Breast epithelium (tissue), 3 donors: ENCODE measurements around the gene FTO.

Source experiments
- POLR2A ChIP-seq: fragments of 450-650 bp; IDR thresholded peaks from one replicate; pipeline ENCODE4 v1.6.1; 2016; ENCODE audit warnings: antibody characterized with exemption, mild to moderate bottlenecking, moderate library complexity
- POLR2AphosphoS5 ChIP-seq, 3 donors: sonication (generic); formaldehyde crosslinking; IDR thresholded peaks; one replicate each; pipeline ENCODE4 v1.6.1; 2017; ENCODE audit warnings: antibody characterized with exemption in 3 of 3
- TF ChIP-seq, protein P1 (sequence below), 3 donors: fragments of 450-650 bp; IDR thresholded peaks; one replicate each; pipeline ENCODE4 v1.5.1; 2016 to 2017; ENCODE audit warnings: antibody characterized with exemption in 3 of 3, mild to moderate bottlenecking in 3 of 3, moderate library complexity in 3 of 3

DNA sequence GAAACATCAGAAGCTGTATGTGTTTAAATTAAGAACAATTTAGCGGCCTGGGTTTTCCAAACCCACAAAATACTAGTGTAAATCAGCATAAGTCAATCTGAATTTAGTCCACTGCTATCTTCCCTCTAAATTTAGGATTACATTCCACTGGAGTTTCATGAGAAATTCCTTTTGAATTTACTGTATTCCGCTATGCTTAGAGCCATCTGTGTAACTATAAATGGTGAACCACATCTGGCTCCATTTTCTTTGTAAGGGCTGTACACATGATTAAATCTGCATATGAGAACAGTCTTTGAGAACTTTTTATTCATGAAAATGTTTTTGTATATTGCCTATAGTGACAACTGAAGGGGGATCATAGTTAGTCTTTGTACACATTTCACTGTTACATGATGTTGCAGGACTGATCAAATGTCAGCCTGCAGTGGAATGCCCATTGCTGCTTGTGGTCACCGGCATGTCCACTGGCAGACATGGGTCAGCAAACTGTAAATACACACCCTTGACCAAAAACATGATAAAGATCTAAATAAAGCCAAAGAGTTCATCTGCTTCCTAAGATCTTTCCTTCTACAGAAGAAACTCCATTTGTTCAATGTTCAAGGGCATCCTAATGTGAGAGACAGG is 37.1 kb upstream of the FTO start:
- TF ChIP-seq, protein P1, sequence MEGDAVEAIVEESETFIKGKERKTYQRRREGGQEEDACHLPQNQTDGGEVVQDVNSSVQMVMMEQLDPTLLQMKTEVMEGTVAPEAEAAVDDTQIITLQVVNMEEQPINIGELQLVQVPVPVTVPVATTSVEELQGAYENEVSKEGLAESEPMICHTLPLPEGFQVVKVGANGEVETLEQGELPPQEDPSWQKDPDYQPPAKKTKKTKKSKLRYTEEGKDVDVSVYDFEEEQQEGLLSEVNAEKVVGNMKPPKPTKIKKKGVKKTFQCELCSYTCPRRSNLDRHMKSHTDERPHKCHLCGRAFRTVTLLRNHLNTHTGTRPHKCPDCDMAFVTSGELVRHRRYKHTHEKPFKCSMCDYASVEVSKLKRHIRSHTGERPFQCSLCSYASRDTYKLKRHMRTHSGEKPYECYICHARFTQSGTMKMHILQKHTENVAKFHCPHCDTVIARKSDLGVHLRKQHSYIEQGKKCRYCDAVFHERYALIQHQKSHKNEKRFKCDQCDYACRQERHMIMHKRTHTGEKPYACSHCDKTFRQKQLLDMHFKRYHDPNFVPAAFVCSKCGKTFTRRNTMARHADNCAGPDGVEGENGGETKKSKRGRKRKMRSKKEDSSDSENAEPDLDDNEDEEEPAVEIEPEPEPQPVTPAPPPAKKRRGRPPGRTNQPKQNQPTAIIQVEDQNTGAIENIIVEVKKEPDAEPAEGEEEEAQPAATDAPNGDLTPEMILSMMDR (IDR thresholded peaks at IDR 0.05), result no peak
- TF ChIP-seq POLR2AphosphoS5 (IDR thresholded peaks at IDR 0.05) (no peak), POLR2A (no peak)
